Left hindlimb (tissue), 1 donor: ENCODE results near the gene R3HDM2.

ENCODE experiments used
- DNase-seq: peaks from one replicate; pipeline ENCODE4 v3.0.0-alpha.2; 2018

The R3HDM2 gene

GRCh38 chr12:57212701-57213057 is 218.2 kb downstream of the R3HDM2 start:
- no peak for DNase-seq

GRCh38 chr12:57211791-57212700 is 218.8 kb downstream of the R3HDM2 start:
- no peak for DNase-seq

GRCh38 chr12:57210926-57211692 is 219.7 kb downstream of the R3HDM2 start:
- no peak for DNase-seq

GRCh38 chr12:57210461-57210860 is 220.4 kb downstream of the R3HDM2 start:
- no peak for DNase-seq

- DNase-seq: no peak
Observed at GRCh38 chr12:57209916-57210315, 220.9 kb downstream of the R3HDM2 start.

GRCh38 chr12:57208631-57209282 is 222.1 kb downstream of the R3HDM2 start:
- no peak for DNase-seq

- DNase-seq: no peak
Observed at GRCh38 chr12:57207731-57208630, 222.9 kb downstream of the R3HDM2 start.

GRCh38 chr12:57205931-57206330 is 224.9 kb downstream of the R3HDM2 start:
- no peak for DNase-seq

- no peak for DNase-seq
Observed at GRCh38 chr12:57205186-57205585, 225.7 kb downstream of the R3HDM2 start.

- DNase-seq: no peak
Observed at GRCh38 chr12:57204454-57204853, 226.4 kb downstream of the R3HDM2 start.

GRCh38 chr12:57203791-57204190 is 227.1 kb downstream of the R3HDM2 start:
- DNase-seq: no peak
